Gastrocnemius medialis (tissue), 4 donors: ENCODE measurements around the gene CNPY4. TPM values are rescaled to one million over a fixed set of nuclear protein-coding genes. Genes with fewer than 3 reads are reported as not detected.
A peak's percentile ranks its signal among the peaks of the same experiment; 100 is the strongest.

ENCODE experiments used
- ATAC-seq, 2 donors: fragments of 150-250 bp; one replicate each; pipeline ENCODE4 v1.9.1; 2016
- DNase-seq, 2 donors: peaks; one replicate each; pipeline ENCODE4 v3.0.0-alpha.2; 2019
- H3K27ac ChIP-seq, 4 donors: fragments of 200-600 bp; sonication (generic); 1 replicate in 1 of 4; 2 replicates in 3 of 4; pipeline ENCODE4 v1.5.1; 2016 to 2018; ENCODE audit warnings: mild to moderate bottlenecking in 2 of 4, moderate library complexity in 1 of 4
- H3K27me3 ChIP-seq, 3 donors: fragments of 200-600 bp; sonication (generic) in 2 of 3; 1 replicate in 1 of 3; 2 replicates in 2 of 3; pipeline versions ENCODE4 v1.5.1 to v1.6.0; 2016 to 2019; ENCODE audit warnings: mild to moderate bottlenecking in 1 of 3, moderate library complexity in 1 of 3
- H3K36me3 ChIP-seq, 2 donors: fragments of 200-600 bp; sonication (generic) in 1 of 2; one replicate each; pipeline ENCODE4 v1.5.1; 2017 to 2018
- H3K4me1 ChIP-seq, 2 donors: fragments of 200-600 bp; sonication (generic) in 1 of 2; one replicate each; pipeline ENCODE4 v1.5.1; 2016 to 2017; ENCODE audit warnings: mild to moderate bottlenecking in 2 of 2
- H3K4me3 ChIP-seq, 4 donors: fragments of 200-600 bp; sonication (generic) in 3 of 4; 1 replicate in 1 of 4; 2 replicates in 3 of 4; pipeline ENCODE4 v1.5.1; 2016 to 2019; ENCODE audit warnings: mild to moderate bottlenecking in 2 of 4
- H3K9me3 ChIP-seq, 3 donors: fragments of 200-600 bp; sonication (generic) in 2 of 3; 1 replicate in 1 of 3; 2 replicates in 2 of 3; pipeline ENCODE4 v1.5.1; 2016 to 2019
- POLR2A ChIP-seq, 2 donors: fragments of 450-650 bp; IDR thresholded peaks; one replicate each; pipeline ENCODE4 v1.6.1; 2017; ENCODE audit warnings: antibody characterized with exemption in 2 of 2, mild to moderate bottlenecking in 2 of 2, moderate library complexity in 2 of 2
- in situ Hi-C, 4 donors: fragments of 200-750 bp; cut with MboI; loops; one replicate each; pipeline versions ENCODE4 v1.15.0 to v1.8.0; 2017; ENCODE audit warnings: low sequenced_read_pairs in 4 of 4
- intact Hi-C: fragments of 100-400 bp; cut with DNase I; formaldehyde crosslinking; loops from one replicate; pipeline ENCODE4 v1.15.1; 2023; ENCODE audit warnings: low total_unique reads
- total RNA-seq, 4 donors: library from RNA; depleted of rRNA; stranded (reverse); fragments of >200 nt; gene quantifications; one replicate each; pipeline versions ENCODE4 v1.1.0 to v1.2.3, GENCODE V29; 2016
- TF ChIP-seq, protein P1 (sequence below), 5 experiments: fragments of 450-650 bp in 3 of 5; fragments of 200-600 bp in 2 of 5; sonication (generic) in 2 of 5; IDR thresholded peaks in 4 of 5; conservative IDR thresholded peaks in 1 of 5; 1 replicate in 4 of 5; 2 replicates in 1 of 5; pipeline ENCODE4 v1.5.1; 2016 to 2019; ENCODE audit warnings: antibody characterized with exemption in 5 of 5, mild to moderate bottlenecking in 3 of 5, moderate library complexity in 3 of 5

The CNPY4 gene
- total RNA-seq, 4 donors from 2014 or later, result 2.0 to 5.0 (median 2.4) TPM

DNA sequence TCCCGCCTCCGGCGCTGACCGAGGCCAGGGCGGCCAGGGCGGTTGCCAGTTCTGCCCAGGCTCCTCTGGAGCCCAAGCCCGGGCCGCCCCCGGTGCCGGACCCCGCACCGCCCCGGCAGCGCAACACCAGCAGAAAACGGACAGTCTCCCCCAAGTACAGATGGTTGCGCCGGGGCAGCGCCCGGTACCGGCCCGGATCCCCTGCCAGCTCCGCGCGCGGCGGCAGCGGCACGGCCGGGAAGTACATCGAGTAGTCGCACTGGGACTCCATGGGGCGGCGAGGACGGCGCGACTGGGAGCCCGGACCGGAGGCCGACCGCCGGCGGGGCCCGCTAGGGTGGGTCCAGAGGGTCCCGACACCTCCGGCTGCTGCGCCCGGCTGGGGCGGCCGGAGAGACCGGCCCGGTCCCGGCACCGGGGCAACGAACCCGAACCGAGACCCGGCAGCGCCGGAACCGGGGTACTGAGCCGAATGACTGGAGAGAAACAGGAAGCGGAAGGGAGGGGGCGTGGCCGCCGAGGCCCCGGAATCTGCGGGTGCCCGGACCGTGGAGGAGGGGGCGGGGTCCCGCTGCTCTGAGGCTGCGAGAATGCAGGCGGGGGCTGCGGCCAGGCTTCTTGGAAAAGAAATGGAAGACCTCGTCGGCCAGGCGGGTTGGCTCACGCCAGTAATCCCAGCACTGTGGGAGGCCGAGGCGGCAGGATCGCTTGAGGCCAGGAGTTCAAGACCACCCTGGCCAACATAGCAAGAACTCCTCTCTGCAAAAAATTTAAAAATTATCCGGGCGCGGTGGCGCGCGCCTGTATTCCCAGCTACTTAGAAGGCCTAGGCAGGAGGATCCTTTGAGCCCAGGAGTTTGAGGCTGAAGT lies 39.0 kb downstream of the CNPY4 start, which contains the start of gene TRAPPC14:
Gene TRAPPC14 (minus strand): TSS at position 495 of the 870 bp plus-strand sequence. CDS start 224 bp downstream, at position 271.
- Histone ChIP-seq H3K27me3 (no peaks in the 10 kb centered on the region), H3K36me3 (peaks cover 0 to 31% of the 10 kb centered on the region in 2 donors), H3K4me1 (peaks cover 6 to 17% of the 10 kb centered on the region in 2 donors), H3K9me3 (no peaks in the 10 kb centered on the region), H3K27ac (peak within 1 kb of the TSS; percentile 60 to 86 (median 72)), H3K4me3 (peak within 1 kb of the TSS; percentile 67 to 90 (median 70))
- ATAC-seq, result peak; percentile 82 to 84
- in situ Hi-C loops, result loop anchor here in 1 of 4 donors (25.0 kb wide), 1 partner anchor 179 kb away; no protein-coding TSS in a partner anchor
- DNase-seq, result peak; percentile 70 to 75
- peak in 1 of 2 donors; percentile 42 for TF ChIP-seq POLR2A (IDR thresholded peaks at IDR 0.05)
- TF ChIP-seq, protein P1, sequence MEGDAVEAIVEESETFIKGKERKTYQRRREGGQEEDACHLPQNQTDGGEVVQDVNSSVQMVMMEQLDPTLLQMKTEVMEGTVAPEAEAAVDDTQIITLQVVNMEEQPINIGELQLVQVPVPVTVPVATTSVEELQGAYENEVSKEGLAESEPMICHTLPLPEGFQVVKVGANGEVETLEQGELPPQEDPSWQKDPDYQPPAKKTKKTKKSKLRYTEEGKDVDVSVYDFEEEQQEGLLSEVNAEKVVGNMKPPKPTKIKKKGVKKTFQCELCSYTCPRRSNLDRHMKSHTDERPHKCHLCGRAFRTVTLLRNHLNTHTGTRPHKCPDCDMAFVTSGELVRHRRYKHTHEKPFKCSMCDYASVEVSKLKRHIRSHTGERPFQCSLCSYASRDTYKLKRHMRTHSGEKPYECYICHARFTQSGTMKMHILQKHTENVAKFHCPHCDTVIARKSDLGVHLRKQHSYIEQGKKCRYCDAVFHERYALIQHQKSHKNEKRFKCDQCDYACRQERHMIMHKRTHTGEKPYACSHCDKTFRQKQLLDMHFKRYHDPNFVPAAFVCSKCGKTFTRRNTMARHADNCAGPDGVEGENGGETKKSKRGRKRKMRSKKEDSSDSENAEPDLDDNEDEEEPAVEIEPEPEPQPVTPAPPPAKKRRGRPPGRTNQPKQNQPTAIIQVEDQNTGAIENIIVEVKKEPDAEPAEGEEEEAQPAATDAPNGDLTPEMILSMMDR (IDR thresholded peaks at IDR 0.05 in 4 of 5, conservative IDR thresholded peaks at IDR 0.05 in 1 of 5), result no peak
- intact Hi-C loops, result no loop called here

DNA sequence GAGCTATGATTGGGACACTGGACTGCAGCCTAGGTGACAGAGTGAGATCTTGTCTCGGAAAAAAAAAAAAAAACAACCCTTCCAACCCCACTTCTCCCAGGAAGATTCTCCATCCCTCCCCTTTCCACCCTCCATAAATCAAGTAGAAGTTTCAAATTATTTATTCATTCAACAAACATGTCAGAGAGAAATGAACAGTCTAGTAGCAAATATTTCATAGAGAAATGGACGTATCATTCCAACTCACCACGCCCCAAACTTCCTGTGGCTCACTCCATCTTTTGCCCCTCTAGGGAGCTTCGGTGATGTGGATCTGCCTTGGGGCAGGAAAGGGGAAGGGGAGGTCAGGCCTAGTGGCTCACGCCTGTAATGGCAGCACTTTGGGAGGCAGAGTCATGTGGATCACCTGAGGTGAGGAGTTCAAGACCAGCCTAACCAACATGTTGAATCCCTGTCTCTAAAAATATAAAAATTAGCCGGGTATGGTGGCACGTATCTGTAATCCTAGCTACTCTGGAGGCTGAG lies 39.7 kb downstream of the CNPY4 start:
- ATAC-seq, result no peak
- intact Hi-C loops, result no loop called here
- in situ Hi-C loops, result loop anchor here in 1 of 4 donors (25.0 kb wide), 1 partner anchor 178 kb away; no protein-coding TSS in a partner anchor

DNA sequence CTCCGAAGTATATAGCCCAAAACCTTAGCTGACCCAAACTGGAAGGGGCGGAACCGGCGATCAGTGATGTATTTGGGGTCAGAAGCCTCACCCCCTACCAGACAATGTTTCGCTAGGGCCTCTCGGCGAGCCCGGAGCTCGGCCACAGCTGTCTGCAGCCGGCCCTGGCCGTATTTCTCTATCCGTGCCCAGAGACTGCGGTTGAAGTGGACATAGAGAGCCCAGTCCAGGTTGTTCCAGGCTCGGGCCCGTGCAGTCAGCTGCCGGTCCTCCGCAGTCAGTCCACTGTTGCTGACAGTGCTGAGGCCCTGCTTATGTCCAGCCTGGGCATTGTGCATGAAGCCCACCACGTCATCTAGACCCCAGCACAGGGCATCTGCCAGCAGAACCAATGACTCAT lies 40.6 kb downstream of the CNPY4 start:
- intact Hi-C loops (no loop called here), in situ Hi-C loops (loop anchor here in 1 of 4 donors (25.0 kb wide), 1 partner anchor 177 kb away; no protein-coding TSS in a partner anchor)
- Histone ChIP-seq H3K4me3 (no peak overlapping the region), H3K27me3 (no peaks in the 10 kb centered on the region), H3K4me1 (peaks cover 6 to 17% of the 10 kb centered on the region in 2 donors), H3K27ac (no peak overlapping the region), H3K9me3 (no peaks in the 10 kb centered on the region), H3K36me3 (peaks cover 0 to 20% of the 10 kb centered on the region in 2 donors)
- no peak for DNase-seq
- no peak for TF ChIP-seq POLR2A (IDR thresholded peaks at IDR 0.05)
- TF ChIP-seq, protein P1 (IDR thresholded peaks at IDR 0.05 in 4 of 5, conservative IDR thresholded peaks at IDR 0.05 in 1 of 5), result no peak
- ATAC-seq, result no peak

More for the DNA sequence above, 39.7 kb downstream of the CNPY4 start:
- no peak for DNase-seq
- peaks cover 6 to 17% of the 10 kb centered on the region in 2 donors for H3K4me1 ChIP-seq
- peak overlapping the region; percentile 60 to 86 (median 72) for H3K27ac ChIP-seq
- H3K36me3 ChIP-seq, result peaks cover 0 to 25% of the 10 kb centered on the region in 2 donors
- H3K4me3 ChIP-seq, result peak overlapping the region; percentile 67 to 90 (median 70)
- H3K27me3 ChIP-seq, result no peaks in the 10 kb centered on the region
- H3K9me3 ChIP-seq, result no peaks in the 10 kb centered on the region
- TF ChIP-seq, protein P1 (IDR thresholded peaks at IDR 0.05 in 4 of 5, conservative IDR thresholded peaks at IDR 0.05 in 1 of 5), result no peak
- no peak for TF ChIP-seq POLR2A (IDR thresholded peaks at IDR 0.05)

DNA sequence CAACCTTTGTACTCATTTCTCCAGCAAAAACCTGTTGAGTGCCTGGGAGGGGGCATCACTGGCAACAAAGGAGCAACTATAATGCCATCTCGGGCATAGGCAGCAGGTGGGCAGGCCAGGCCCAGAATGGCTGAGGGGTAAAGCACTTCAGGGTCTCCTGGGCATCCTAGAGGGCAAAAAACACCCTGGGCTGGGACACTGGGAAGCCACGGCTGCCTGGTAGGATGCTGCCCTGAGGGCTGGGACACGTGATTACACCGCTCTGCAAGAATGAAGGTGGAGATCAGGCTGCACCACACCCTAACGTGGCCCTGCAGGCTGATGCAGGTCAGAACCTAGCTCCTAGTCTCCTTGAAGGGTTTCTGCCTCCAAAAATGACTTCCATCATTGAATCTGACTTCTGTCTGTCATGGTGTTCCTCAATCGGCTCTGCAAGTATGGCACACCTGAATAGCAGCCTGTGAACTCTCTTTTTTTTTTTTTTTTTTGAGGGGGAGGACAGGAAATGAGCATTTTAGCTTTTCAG lies 43.6 kb downstream of the CNPY4 start:
- intact Hi-C loops (no loop called here), in situ Hi-C loops (loop anchor here in 1 of 4 donors (25.0 kb wide), 1 partner anchor 174 kb away; no protein-coding TSS in a partner anchor)
- TF ChIP-seq, protein P1 (IDR thresholded peaks at IDR 0.05 in 4 of 5, conservative IDR thresholded peaks at IDR 0.05 in 1 of 5), result no peak
- TF ChIP-seq POLR2A (IDR thresholded peaks at IDR 0.05), result no peak
- no peak for DNase-seq
- Histone ChIP-seq H3K27ac (no peak overlapping the region), H3K9me3 (no peaks in the 10 kb centered on the region), H3K27me3 (peaks cover 4 to 15% (median 8%) of the 10 kb centered on the region in 3 donors), H3K4me1 (peaks cover 0 to 8% of the 10 kb centered on the region in 2 donors), H3K36me3 (no peaks in the 10 kb centered on the region), H3K4me3 (no peak overlapping the region)
- ATAC-seq, result no peak
